HG03432 (cell line): Measurements from ENCODE around the gene PFN4.
"Not testable (repeated sequence)": the region's sequence is repeated elsewhere in the genome, so short reads cannot be mapped to it uniquely, and the experiment has no call there.

Source experiments
- ATAC-seq: cut with Tn5 transposase; IDR thresholded peaks from one replicate; pipeline ENCODE4 v1.9.1; 2021; ENCODE audit warnings: mild to moderate bottlenecking, moderate library complexity; ENCODE audit not compliant: unreplicated experiment

The PFN4 gene

GRCh38 chr2:24115057-24115456 is 8.1 kb downstream of the PFN4 start:
- no peak for ATAC-seq

DNA sequence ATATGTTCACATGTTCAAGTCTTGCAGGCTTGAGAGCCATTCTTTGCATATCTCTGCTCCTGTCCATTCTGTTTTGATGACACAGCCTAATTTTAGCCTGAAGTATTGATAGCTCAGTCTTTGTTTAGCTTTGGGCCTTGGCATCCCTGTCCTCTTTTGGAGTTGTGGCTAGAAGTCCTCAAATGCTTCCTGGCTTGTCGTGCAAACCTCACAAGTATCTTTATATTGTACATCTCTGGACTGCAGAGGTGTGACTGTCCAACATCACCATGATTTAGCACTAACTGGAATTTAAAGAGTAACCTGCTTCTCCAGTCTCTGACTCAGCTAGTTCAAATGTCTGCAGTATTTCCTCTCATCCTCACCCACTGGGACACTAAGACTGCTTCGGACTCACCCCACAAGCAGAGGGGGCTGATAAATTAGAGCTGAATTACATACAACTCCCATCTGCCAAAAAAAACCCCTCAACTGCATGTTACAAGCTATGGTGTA is 11.7 kb downstream of the PFN4 start:
- no peak for ATAC-seq

DNA sequence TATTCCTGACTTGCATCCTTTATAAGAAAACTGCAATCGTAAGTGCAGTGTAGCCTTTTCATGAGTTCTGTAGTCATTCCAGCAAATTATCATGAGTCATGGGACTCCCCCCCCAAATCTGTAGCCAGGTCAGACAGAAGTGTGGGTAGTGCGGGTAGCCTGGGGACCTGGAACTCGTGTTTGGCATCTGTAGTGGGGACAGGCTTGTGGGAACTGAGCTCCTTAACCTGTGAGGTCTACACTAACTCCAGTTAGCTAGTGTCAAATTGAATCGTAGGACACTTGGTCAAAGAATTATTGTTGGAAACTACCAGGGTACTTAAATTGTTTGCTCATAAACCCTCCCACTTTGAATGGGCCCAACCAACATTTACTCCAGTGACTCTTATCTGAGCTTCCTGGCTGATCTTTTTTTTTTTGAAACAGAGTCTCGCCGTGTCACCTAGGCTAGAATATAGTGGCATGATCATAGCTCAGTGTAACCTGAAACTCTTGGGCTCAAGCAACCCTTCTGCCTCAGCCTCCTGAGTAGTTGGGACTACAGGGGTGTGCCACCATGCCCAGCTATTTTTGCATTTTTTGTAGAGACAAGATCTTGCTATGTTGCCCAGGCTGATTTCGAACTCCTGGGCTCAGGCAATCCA is 12.4 kb downstream of the PFN4 start:
- no peak for ATAC-seq

DNA sequence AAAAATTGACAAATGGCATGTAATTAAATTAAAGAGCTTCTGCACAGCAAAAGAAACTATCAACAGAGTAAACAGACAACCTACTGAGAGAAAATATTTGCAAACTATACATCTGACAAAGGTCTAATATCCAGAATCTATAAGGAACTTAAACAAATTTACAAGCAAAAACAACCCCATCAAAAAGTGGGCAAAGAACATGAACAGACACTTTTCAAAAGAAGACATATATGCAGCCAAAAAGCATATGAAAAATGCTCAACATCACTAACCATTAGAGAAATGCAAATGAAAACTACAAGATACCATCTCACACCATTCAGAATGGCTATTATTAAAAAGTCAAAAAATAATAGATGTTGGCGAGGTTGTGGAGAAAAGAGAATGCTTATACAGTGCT is 13.7 kb downstream of the PFN4 start:
- not testable (repeated sequence) for ATAC-seq

DNA sequence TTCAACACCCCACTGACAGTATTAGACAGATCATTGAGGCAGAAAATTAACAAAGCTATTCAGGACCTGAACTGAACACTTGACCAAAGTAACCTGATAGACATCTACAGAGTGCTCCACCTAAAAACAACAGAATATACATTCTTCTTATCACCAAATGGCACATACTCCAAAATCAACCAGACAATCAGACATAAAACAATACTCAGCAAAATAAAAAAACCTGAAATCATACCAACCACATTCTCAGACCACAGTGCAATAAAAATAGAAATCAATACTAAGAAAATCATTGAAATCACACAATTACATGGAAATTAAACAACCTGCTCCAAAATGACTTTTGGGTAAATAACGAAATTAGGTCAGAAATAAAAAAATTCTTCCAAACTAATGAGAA is 15.8 kb downstream of the PFN4 start:
- ATAC-seq: no peak

GRCh38 chr2:24106786-24107185 is 16.3 kb downstream of the PFN4 start:
- ATAC-seq: no peak

GRCh38 chr2:24105816-24106215 is 17.3 kb downstream of the PFN4 start:
- ATAC-seq: no peak

DNA sequence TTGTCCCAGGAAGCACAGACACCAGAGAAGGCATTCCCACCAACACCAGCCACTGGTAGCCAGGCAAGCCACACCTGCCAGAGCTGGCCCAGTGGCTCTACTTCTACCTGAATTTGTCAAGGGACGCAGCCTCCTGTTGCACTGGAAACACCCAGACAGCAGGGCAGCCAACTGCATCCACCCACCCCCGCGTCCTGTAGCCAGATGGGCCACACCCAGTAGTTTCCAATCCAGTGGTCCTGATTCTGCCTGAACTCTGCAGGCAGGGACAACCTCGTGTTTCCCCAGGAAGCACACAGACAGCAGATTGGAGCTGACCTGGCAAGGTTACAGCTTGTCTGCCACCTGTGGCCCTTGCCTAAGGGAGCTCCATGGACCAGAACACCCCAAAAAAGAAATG is 18.2 kb downstream of the PFN4 start:
- ATAC-seq: no peak

DNA sequence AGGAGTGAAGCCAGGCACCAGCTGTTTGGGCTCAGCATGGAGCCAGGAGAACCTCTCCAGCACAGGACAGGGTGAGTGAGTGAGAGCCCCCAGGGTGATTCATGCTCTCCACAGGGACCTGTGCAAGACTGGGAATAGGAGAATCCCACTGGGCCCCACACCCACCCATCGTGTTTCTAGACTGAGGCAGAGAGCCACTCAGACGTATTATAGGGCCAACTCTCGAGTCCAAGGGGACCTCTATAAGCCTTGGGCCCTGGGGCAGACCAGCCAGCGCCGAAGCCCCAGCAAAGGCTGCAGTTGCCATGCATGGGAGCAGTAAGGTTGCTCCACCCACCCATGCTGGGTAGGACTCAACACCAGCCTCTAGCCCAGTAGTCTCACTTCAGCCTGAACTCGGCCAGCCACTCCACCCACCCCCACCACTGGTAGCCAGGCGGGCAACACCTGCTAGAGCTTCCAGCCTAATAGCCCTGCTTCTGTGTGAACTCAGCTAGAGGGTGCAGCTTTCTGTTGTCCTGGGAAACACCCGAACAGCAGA is 19.0 kb downstream of the PFN4 start:
- ATAC-seq: no peak

DNA sequence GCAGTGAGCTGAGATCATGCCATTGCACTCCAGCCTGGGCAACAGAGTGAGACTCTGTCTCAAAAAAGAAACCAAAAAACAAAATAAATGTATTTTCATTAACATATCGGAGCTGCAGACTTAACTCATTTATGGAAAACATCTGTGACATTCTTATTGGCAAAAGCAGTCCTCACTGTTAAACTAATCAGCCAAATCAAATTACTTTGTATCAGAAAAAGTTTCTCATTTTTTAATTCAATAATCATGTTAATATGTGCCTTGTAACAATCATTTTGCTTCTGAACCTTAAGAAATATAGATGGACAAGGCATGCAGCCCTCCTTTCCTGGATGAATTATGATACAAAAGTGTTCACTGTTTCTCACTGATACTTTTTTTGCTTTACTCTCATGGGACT is 20.5 kb downstream of the PFN4 start:
- ATAC-seq: no peak

DNA sequence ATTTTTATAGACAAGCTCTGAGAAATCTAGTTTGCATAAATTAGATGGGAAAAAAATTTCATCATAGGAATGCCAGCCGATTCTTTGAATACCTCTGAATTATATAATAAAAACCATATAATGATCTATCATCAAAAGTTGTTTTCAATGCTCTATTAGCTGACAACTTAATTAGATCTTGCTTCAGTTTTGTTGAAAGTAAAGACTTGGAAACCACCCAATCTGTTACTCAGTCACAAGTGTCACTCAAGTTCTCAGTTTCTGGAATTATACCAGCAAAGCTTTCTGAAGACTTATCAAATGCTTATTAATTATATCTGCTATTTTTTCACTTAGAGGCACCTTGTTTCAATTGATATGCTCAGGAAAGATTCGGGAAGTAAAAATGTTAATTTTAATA is 21.1 kb downstream of the PFN4 start:
- no peak for ATAC-seq

DNA sequence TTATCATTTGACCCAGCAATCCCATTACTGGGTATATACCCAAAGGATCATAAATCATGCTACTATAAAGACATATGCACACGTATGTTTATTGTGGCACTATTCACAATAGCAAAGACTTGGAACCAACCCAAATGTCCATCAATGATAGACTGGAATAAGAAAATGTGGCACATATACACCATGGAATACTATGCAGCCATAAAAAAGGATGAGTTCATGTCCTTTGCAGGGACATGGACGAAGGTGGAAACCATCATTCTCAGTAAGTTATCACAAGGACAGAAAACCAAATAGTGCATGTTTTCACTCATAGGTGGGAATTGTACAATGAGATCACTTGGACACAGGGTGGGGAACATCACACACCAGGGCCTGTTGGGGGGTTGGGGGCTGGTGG is 22.4 kb downstream of the PFN4 start:
- not testable (repeated sequence) for ATAC-seq

DNA sequence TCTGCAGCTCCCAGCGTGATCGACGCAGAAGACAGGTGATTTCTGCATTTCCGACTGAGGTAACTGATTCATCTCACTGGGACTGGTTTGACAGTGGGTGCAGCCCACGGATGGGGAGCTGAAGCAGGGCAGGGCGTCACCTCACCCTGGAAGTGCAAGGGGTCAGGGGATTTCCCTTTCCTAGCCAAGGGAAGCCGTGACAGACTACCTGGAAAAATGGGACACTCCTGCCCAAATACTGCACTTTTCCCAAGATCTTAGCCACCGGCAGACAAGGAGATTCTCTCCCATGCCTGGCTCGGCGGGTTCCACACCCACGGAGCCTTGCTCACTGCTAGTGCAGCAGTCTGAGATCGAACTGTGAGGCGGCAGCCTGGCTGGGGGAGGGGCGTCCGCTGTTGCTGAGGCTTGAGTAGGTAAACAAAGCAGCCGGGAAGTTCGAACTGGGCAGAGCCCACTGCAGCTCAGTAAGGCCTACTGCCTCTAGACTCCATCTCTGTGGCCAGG is 27.9 kb downstream of the PFN4 start:
- not testable (repeated sequence) for ATAC-seq

DNA sequence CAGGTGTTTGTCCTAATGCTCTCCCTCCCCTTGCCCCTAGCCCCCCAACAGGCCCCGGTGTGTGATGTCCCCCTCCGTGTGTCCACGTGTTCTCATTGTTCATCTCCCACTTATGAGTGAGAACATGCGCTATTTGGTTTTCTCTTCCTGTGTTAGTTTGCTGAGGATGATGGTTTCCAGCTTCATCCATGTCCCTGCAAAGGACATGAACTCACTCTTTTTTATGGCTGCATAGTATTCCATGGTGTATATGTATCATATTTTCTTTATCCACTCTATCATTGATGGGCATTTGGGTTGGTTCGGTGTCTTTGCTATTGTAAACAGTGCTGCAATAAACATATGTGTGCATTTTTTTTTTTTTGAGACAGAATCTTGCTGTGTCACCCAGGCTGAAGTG is 29.9 kb downstream of the PFN4 start:
- ATAC-seq: not testable (repeated sequence)

DNA sequence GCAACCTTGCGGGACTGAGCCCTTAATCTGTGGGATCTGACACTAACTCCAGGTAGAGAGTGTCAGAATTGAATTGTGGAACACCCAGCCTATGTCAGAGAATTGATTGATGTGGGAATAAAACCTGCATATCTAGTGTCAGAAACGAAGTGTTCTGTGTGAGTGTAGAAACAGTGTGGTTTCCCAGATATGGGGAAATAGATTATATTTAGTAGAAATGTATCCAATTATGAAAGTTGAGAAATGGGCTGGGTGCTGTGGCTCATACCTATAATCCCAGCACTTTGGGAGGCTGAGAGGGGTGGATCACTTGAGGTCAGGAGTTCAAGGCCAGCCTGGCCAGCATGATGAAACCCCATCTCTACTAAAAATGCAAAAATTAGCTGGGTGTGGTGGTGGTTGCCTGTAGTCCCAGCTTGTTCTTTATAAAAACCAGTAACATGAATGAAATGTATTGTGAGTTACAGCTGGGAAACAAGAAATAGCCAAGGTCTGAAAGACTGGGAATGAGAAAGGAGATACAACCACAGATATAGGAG is 34.2 kb downstream of the PFN4 start:
- no peak for ATAC-seq

GRCh38 chr2:24087032-24087431 is 36.1 kb downstream of the PFN4 start:
- ATAC-seq: no peak

- no peak for ATAC-seq
These were observed 36.9 kb downstream of the PFN4 start for GRCh38 chr2:24086241-24086640.

- ATAC-seq: no peak
These were observed 38.0 kb downstream of the PFN4 start for GRCh38 chr2:24085200-24085489.

DNA sequence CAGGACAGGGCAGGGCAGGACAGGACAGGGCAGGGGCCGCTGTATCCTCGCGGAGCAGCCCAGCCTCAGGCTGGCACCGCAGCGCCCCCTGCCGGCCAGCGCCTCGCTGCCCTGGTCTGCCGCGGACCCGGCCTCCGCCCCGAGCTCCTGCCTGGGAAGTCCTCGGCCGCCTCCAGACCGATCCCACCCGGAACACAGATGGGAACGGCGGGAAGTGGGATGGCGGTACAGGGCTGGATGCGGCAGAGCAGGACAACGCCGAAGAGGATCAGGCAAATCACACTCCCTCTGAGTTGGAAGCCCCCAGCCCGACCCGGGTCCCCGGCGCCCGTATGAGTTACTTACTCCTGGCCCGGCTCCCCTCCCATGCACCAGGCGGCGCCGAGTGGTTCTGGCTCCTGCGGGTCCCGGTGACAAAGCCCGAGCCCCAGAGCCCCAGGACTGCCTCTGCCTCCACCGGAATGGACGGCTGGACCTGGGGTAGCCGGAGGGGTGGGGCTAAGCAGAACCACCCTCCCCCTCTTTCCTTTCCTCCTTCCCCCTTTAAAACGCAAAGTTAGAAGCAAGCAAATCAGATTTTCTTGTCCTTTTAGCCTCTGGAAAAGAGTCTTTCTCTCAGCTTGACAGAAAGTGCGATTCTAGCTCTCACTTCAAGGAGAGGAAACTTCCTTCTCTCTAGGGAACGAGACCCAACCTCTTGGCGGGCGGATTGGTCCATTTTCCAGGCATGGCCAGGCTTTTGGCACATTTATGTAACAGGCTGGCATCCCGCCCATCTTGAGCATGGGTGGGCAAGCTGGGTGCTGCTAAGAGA is 38.5 kb downstream of the PFN4 start, which contains the start of gene TP53I3:
TSS of gene TP53I3 (minus strand) at position 449 of the 814 bp plus-strand sequence. CDS start 508 bp downstream, outside the sequence.
- peak; percentile 86 for ATAC-seq

- peak; percentile 73 for ATAC-seq
These were observed 39.4 kb downstream of the PFN4 start for GRCh38 chr2:24083567-24084385.
